GM23248 (cell line): Measurements from ENCODE around the gene TBC1D2. TPM values are rescaled to one million over a fixed set of nuclear protein-coding genes. Genes with fewer than 3 reads are reported as not detected.

ENCODE experiments used
- DNase-seq: peaks from one replicate; pipeline ENCODE4 v3.0.0-alpha.2; 2015
- H2AFZ ChIP-seq: fragments of 200-600 bp; sonication (generic); 2 replicates; pipeline ENCODE4 v1.6.1; 2016; ENCODE audit warnings: antibody characterized with exemption
- H3F3A ChIP-seq: fragments of 200-600 bp; sonication (generic); 2 replicates; pipeline ENCODE4 v1.6.1; 2016; ENCODE audit warnings: mild to moderate bottlenecking, antibody characterized with exemption, mixed run types; ENCODE audit not compliant: insufficient read depth
- H3K27ac ChIP-seq: fragments of 200-600 bp; sonication (generic); 2 replicates; pipeline ENCODE4 v1.5.1; 2016; ENCODE audit warnings: mild to moderate bottlenecking
- H3K27me3 ChIP-seq: fragments of 200-600 bp; sonication (generic); replicated peaks from 2 replicates; pipeline ENCODE4 v1.6.1; 2016; ENCODE audit warnings: mild to moderate bottlenecking; ENCODE audit not compliant: insufficient read depth
- H3K36me3 ChIP-seq: fragments of 200-600 bp; sonication (generic); 2 replicates; pipeline ENCODE4 v1.6.1; 2016; ENCODE audit warnings: low read depth, mild to moderate bottlenecking
- H3K4me1 ChIP-seq: fragments of 200-600 bp; sonication (generic); 2 replicates; pipeline ENCODE4 v1.6.1; 2016; ENCODE audit warnings: mild to moderate bottlenecking; ENCODE audit not compliant: insufficient read depth
- H3K4me2 ChIP-seq: fragments of 200-600 bp; sonication (generic); one replicate; pipeline ENCODE4 v1.6.1; 2016; ENCODE audit warnings: mild to moderate bottlenecking; ENCODE audit not compliant: unreplicated experiment
- H3K4me3 ChIP-seq: fragments of 200-600 bp; sonication (generic); 2 replicates; pipeline ENCODE4 v1.5.1; 2016; ENCODE audit warnings: mild to moderate bottlenecking
- H3K79me2 ChIP-seq: fragments of 200-600 bp; sonication (generic); 2 replicates; pipeline ENCODE4 v1.6.1; 2016; ENCODE audit warnings: mild to moderate bottlenecking; ENCODE audit not compliant: insufficient read depth
- H3K9ac ChIP-seq: fragments of 200-600 bp; sonication (generic); 2 replicates; pipeline ENCODE4 v1.6.1; 2016; ENCODE audit warnings: mild to moderate bottlenecking
- H3K9me2 ChIP-seq: fragments of 200-600 bp; sonication (generic); 2 replicates; pipeline ENCODE4 v1.6.1; 2016; ENCODE audit warnings: mixed run types, mild to moderate bottlenecking, moderate library complexity; ENCODE audit not compliant: insufficient read depth
- H3K9me3 ChIP-seq: fragments of 200-600 bp; sonication (generic); one replicate; pipeline ENCODE4 v1.6.1; 2017; ENCODE audit warnings: low read depth
- H4K20me1 ChIP-seq: fragments of 200-600 bp; sonication (generic); 2 replicates; pipeline ENCODE4 v1.6.0; 2016; ENCODE audit not compliant: insufficient read depth
- EZH2 ChIP-seq: fragments of 200-600 bp; sonication (generic); IDR thresholded peaks from 2 replicates; pipeline ENCODE4 v1.6.1; 2018; ENCODE audit warnings: antibody characterized with exemption, mild to moderate bottlenecking; ENCODE audit not compliant: insufficient read depth, poor library complexity, severe bottlenecking
- EZH2phosphoT487 ChIP-seq: fragments of 200-600 bp; sonication (generic); IDR thresholded peaks from 2 replicates; pipeline ENCODE4 v1.6.1; 2018; ENCODE audit warnings: antibody characterized with exemption, moderate library complexity, mild to moderate bottlenecking, low read depth; ENCODE audit not compliant: insufficient read depth
- WGBS, 2 experiments: methylation state at CpG; one replicate each; pipeline ENCODE4 v1.1.6; 2015 to 2017; ENCODE audit warnings: low lambda C conversion rate in 2 of 2, low coverage in 1 of 2; ENCODE audit errors: missing lambda C conversion rate in 2 of 2; 5-methylcytosine and 5-hydroxymethylcytosine counted together
- in situ Hi-C: fragments of 300-500 bp; cut with MboI; formaldehyde crosslinking; loops from 2 replicates; pipeline ENCODE4 v1.15.0; 2020
- polyA plus RNA-seq: library from polyadenylated mRNA; unstranded; fragments of >200 nt; fragmentation: Nextera tagmentation; extraction: Ambion mirVana; gene quantifications from 2 replicates; pipeline ENCODE4 v1.2.1, GENCODE V29; 2016
- total RNA-seq: library from RNA; depleted of rRNA; stranded (reverse); fragments of >200 nt; shearing (Covaris generic); gene quantifications from 2 replicates; pipeline ENCODE4 v1.2.3, GENCODE V29; 2014

The TBC1D2 gene
- total and polyA plus RNA-seq, 2 experiments from 2014 or later: 58.4 to 58.9 TPM

DNA sequence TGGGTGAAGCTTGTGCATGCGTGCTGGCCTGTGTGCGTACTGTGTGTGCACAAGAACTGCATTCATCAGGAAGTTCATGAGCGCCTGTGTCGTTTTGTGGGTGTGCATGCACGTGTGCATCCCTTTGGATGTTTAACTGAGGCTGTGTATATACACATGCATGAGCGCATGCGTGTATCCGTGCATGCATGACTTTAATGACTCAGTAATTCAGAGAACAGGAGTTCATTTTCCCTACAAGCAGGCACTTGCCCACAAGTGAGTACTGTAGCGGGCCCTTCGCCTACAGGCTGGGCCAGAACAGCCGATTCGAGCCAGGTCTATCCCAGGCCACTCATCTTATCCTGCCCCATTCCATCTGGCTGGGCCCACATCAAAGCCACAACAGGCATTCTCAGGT, 92.8 kb downstream of the TBC1D2 start:
- 73 to 82% methylated on average over 12 of the region's 12 CpGs for WGBS, 2 experiments
- Histone ChIP-seq H4K20me1 (no peaks in the 10 kb centered on the region), H3K36me3 (no peaks in the 10 kb centered on the region), H3K79me2 (no peaks in the 10 kb centered on the region), H3K9ac (no peak overlapping the region), H3K4me2 (no peak overlapping the region), H2AFZ (no peak overlapping the region), H3K4me1 (no peaks in the 10 kb centered on the region), H3K9me2 (no peaks in the 10 kb centered on the region), H3K27ac (no peak overlapping the region), H3K9me3 (no peaks in the 10 kb centered on the region), H3K27me3 (no peaks in the 10 kb centered on the region), H3F3A (no peaks in the 10 kb centered on the region), H3K4me3 (no peak overlapping the region)
- TF ChIP-seq EZH2phosphoT487 (no peak), EZH2 (no peak)
- in situ Hi-C loops: no loop called here
- DNase-seq: no peak

DNA sequence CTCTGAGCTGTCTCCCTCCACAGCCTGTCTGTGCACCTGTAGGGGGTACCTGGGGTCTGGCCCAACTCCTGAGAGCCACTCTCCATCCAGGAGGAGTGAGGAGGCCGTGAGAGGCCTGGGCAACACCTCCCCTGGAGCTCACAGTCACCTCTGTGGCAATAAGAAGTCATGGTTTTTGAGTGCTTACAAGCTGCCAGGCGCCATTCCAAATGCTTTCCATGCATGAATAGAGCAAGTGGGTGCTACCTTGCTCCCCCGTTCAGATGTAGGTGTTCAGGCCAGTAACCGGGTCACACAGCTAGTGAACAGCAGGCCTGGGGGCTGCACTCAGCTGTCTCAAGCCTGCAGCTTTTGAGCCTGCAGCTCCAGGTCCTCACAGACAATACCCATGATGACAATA, 93.6 kb downstream of the TBC1D2 start:
- Histone ChIP-seq H3K27ac (no peak overlapping the region), H3K36me3 (no peaks in the 10 kb centered on the region), H3K4me3 (no peak overlapping the region), H3K9me3 (no peaks in the 10 kb centered on the region), H3K9me2 (no peaks in the 10 kb centered on the region), H4K20me1 (no peaks in the 10 kb centered on the region), H3K27me3 (no peaks in the 10 kb centered on the region), H3F3A (no peaks in the 10 kb centered on the region), H3K4me1 (no peaks in the 10 kb centered on the region), H3K4me2 (no peak overlapping the region), H2AFZ (no peak overlapping the region), H3K79me2 (no peaks in the 10 kb centered on the region), H3K9ac (no peak overlapping the region)
- no peak for DNase-seq
- TF ChIP-seq EZH2: no peak
- TF ChIP-seq EZH2phosphoT487: no peak
- in situ Hi-C loops: no loop called here
- WGBS, 2 experiments: 24 to 38% methylated on average over 4 of the region's 4 CpGs

DNA sequence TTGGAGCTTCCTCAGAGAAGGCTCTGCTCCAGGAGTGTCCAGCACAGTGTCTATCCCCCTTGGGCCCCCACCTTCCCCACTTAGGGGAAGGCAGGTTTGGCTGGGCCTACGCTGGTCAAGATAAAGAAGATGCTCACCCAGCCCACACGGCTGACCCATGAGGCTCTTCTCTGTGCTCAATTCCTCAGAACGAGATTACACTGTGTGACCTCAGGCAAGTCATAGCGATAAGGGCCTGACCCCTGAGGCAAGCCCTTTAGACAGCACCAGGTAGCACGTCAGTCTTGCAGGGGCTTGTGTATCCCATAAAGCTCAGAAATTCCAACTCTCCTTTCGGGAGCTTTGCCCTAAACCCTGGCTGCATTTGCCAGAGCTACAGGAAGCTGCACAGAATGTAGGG, 95.7 kb downstream of the TBC1D2 start:
- H3K79me2 ChIP-seq: no peaks in the 10 kb centered on the region
- no peak overlapping the region for H2AFZ ChIP-seq
- 49 to 57% methylated on average over 6 of the region's 6 CpGs for WGBS, 2 experiments
- H3K36me3 ChIP-seq: no peaks in the 10 kb centered on the region
- no peaks in the 10 kb centered on the region for H4K20me1 ChIP-seq
- no peaks in the 10 kb centered on the region for H3K9me2 ChIP-seq
- H3K4me1 ChIP-seq: no peaks in the 10 kb centered on the region
- no peak overlapping the region for H3K4me3 ChIP-seq
- no peak overlapping the region for H3K27ac ChIP-seq
- no peak overlapping the region for H3K4me2 ChIP-seq
- H3K9me3 ChIP-seq: no peaks in the 10 kb centered on the region
- DNase-seq: no peak
- H3K27me3 ChIP-seq: no peaks in the 10 kb centered on the region
- H3K9ac ChIP-seq: no peak overlapping the region
- in situ Hi-C loops: no loop called here
- no peak for TF ChIP-seq EZH2
- TF ChIP-seq EZH2phosphoT487: no peak
- H3F3A ChIP-seq: no peaks in the 10 kb centered on the region

DNA sequence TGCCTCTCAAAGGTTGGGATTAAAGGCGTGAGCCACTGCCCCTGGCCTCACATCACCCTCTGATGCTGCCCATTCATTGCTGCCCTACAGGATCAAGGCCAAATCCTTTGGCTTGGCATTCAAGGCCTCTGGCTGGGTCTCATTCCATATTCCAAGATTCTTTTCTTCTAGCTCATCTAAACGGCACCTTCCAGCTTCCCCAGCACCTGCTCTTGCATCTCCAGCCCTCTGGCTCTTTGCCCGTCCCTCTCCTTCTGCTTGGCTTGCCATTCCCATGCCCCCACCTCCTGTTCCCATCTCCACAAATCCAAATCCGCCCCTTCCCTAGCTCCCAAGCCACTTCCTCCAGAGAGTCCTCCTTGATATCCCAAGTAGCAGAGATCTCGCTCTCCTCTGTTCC, 96.1 kb downstream of the TBC1D2 start:
- Histone ChIP-seq H2AFZ (no peak overlapping the region), H3K27me3 (no peaks in the 10 kb centered on the region), H3K9me3 (no peaks in the 10 kb centered on the region), H3K36me3 (no peaks in the 10 kb centered on the region), H3K79me2 (no peaks in the 10 kb centered on the region), H3F3A (no peaks in the 10 kb centered on the region), H3K9ac (no peak overlapping the region), H4K20me1 (no peaks in the 10 kb centered on the region), H3K27ac (no peak overlapping the region), H3K4me2 (no peak overlapping the region), H3K4me3 (no peak overlapping the region), H3K4me1 (no peaks in the 10 kb centered on the region), H3K9me2 (no peaks in the 10 kb centered on the region)
- WGBS, 2 experiments: 68 to 74% methylated on average over 5 of the region's 5 CpGs
- TF ChIP-seq EZH2phosphoT487 (no peak), EZH2 (no peak)
- in situ Hi-C loops: no loop called here
- no peak for DNase-seq

DNA sequence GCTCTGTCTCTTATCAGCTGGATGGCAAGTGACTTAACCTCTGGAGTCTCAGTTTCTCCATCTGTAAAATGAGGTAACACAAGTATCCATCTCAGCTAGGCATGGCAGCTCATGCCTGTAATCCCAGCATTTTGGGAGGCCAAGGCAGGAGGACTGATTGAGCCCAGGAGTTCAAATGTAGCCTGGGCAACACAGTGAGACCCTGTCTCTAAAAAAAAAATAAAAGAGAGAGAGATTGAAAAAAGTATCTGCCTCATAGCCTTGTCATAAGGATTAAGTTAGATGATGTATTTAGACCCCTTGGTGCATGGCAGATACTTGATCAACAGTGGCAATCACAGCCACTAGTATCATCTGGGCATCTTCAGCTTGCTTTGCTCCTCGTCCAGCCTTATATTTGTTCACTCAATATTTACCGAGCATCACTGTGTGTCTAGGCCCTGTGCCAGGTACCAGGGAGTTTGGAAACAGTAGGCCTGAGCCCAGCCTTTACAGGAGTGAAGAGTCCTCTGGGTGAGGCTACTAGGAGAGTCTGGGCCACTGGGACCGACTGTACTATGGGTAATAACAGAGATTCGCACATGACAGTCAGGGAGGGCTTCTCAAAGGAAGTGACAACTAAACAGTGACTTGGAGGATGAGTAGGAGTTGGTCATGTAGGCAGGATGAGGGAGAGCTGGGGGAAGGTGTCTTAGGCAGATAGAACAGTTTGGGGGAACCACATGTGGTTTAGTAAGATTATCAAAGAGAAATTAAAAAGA, 97.2 kb downstream of the TBC1D2 start:
- in situ Hi-C loops: no loop called here
- no peak overlapping the region for H2AFZ ChIP-seq
- no peaks in the 10 kb centered on the region for H4K20me1 ChIP-seq
- H3K9me2 ChIP-seq: no peaks in the 10 kb centered on the region
- no peaks in the 10 kb centered on the region for H3F3A ChIP-seq
- no peak for DNase-seq
- TF ChIP-seq EZH2: no peak
- TF ChIP-seq EZH2phosphoT487: no peak
- no peak overlapping the region for H3K27ac ChIP-seq
- no peak overlapping the region for H3K4me3 ChIP-seq
- H3K79me2 ChIP-seq: no peaks in the 10 kb centered on the region
- H3K4me1 ChIP-seq: no peaks in the 10 kb centered on the region
- 43 to 54% methylated on average over 4 of the region's 4 CpGs for WGBS, 2 experiments
- H3K27me3 ChIP-seq: no peaks in the 10 kb centered on the region
- no peak overlapping the region for H3K4me2 ChIP-seq
- H3K36me3 ChIP-seq: no peaks in the 10 kb centered on the region
- no peaks in the 10 kb centered on the region for H3K9me3 ChIP-seq
- H3K9ac ChIP-seq: no peak overlapping the region
